ENCODE measurements around the gene HYAL3. TPM values are rescaled to one million over a fixed set of nuclear protein-coding genes. Genes with fewer than 3 reads are reported as not detected.
A peak's percentile ranks its signal among the peaks of the same experiment; 100 is the strongest.

The HYAL3 gene
- polyA plus RNA-seq, 3 donors, result 3.4 to 5.8 (median 4.9) TPM

DNA sequence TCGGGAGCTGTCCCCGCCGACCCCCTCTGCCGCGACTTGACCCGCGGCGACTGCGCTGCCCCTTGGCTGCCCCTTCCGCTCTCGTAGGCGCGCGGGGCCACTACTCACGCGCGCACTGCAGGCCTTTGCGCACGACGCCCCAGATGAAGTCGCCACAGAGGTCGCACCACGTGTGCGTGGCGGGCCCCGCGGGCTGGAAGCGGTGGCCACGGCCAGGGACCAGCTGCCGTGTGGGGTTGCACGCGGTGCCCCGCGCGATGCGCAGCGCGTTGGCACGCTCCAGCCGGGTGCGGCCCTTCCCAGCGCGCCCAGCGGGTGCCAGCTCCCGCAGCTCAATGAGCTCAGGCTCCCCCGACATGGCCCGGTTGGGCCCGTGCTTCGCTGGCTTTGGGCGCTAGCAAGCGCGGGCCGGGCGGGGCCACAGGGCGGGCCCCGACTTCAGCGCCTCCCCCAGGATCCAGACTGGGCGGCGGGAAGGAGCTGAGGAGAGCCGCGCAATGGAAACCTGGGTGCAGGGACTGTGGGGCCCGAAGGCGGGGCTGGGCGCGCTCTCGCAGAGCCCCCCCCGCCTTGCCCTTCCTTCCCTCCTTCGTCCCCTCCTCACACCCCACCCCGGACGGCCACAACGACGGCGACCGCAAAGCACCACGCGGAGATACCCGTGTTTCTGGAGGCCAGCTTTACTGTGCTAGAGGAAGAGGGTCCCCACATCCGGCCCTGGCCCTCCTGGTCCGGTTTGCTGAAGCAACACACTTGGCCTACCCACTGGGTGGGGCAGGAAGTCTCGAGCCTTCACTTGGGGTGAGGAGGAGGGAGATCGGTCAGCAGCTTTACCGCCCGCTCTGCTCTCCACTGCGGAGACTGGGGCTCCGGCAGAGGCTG, 41.5 kb upstream of the HYAL3 start, which contains the start of gene RASSF1:
RASSF1 (minus strand) TSS at position 389 of the 882 bp plus-strand sequence; CDS start at position 358, 31 bp downstream.
- H3K4me1 ChIP-seq (ENCODE audit: control insufficient read depth in 1 of 2, insufficient read depth in 2 of 2, low read length in 2 of 2), result peaks cover 59 to 92% of the 10 kb centered on the region in 2 donors
- intact Hi-C loops (cut with micrococcal nuclease), result no loop called here
- peaks cover 6 to 10% of the 10 kb centered on the region in 2 donors for H3K36me3 ChIP-seq (replicated peaks in 1 of 2; ENCODE audit: control insufficient read depth in 1 of 2, insufficient read depth in 2 of 2, low read length in 2 of 2)
- no peaks in the 10 kb centered on the region for H3K27me3 ChIP-seq (ENCODE audit: control insufficient read depth in 2 of 2, insufficient read depth in 2 of 2, low read length in 2 of 2)
- WGBS (ENCODE audit: insufficient coverage), result under 1% methylated on average over 80 of the region's 85 CpGs
- no peaks in the 10 kb centered on the region for H3K9me3 ChIP-seq (replicated peaks in 1 of 2; ENCODE audit: control insufficient read depth in 1 of 2, insufficient read depth in 1 of 2, low read length in 2 of 2)
- H3K9me3 Mint-ChIP-seq, result no peaks in the 10 kb centered on the region
- peak within 1 kb of the TSS; percentile 91 to 98 for H3K27ac ChIP-seq (ENCODE audit: low read depth in 1 of 2, low read length in 2 of 2)
- peak within 1 kb of the TSS; percentile 79 to 96 for H3K4me3 Mint-ChIP-seq
- no peaks in the 10 kb centered on the region for H3K27me3 Mint-ChIP-seq (ENCODE audit: low read depth in 3 of 3)
- peak within 1 kb of the TSS; percentile 94 for H3K9ac ChIP-seq (ENCODE audit: insufficient read depth, low read length, poor library complexity, severe bottlenecking)
- peak within 1 kb of the TSS; percentile 94 to 99 (median 96) for H3K27ac Mint-ChIP-seq
- peaks cover 69% of the 10 kb centered on the region for H3K79me2 ChIP-seq (ENCODE audit: insufficient read depth, low read length)
- peak within 1 kb of the TSS; percentile 50 to 94 (median 83) for H3K4me3 ChIP-seq (replicated peaks in 1 of 3; ENCODE audit: low read depth in 2 of 3, low read length in 3 of 3)
- H2AFZ ChIP-seq (ENCODE audit: insufficient read depth, low read depth, low read length, poor library complexity, severe bottlenecking), result peak within 1 kb of the TSS; percentile 77
- H3K36me3 Mint-ChIP-seq, result peaks cover 13 to 18% of the 10 kb centered on the region in 2 donors
- TF ChIP-seq, protein P1, sequence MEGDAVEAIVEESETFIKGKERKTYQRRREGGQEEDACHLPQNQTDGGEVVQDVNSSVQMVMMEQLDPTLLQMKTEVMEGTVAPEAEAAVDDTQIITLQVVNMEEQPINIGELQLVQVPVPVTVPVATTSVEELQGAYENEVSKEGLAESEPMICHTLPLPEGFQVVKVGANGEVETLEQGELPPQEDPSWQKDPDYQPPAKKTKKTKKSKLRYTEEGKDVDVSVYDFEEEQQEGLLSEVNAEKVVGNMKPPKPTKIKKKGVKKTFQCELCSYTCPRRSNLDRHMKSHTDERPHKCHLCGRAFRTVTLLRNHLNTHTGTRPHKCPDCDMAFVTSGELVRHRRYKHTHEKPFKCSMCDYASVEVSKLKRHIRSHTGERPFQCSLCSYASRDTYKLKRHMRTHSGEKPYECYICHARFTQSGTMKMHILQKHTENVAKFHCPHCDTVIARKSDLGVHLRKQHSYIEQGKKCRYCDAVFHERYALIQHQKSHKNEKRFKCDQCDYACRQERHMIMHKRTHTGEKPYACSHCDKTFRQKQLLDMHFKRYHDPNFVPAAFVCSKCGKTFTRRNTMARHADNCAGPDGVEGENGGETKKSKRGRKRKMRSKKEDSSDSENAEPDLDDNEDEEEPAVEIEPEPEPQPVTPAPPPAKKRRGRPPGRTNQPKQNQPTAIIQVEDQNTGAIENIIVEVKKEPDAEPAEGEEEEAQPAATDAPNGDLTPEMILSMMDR (IDR thresholded peaks at IDR 0.05), result no peak
- DNase-seq, result peak; percentile 47 to 63 (median 60)
- H3K4me1 Mint-ChIP-seq, result peaks cover 69% of the 10 kb centered on the region
- H4K20me1 ChIP-seq (ENCODE audit: insufficient read depth, low read length), result peaks cover 21% of the 10 kb centered on the region
- H3K4me2 ChIP-seq (replicated peaks; ENCODE audit: extremely low read depth, low read length, poor library complexity, severe bottlenecking), result peak within 1 kb of the TSS; percentile 95

DNA sequence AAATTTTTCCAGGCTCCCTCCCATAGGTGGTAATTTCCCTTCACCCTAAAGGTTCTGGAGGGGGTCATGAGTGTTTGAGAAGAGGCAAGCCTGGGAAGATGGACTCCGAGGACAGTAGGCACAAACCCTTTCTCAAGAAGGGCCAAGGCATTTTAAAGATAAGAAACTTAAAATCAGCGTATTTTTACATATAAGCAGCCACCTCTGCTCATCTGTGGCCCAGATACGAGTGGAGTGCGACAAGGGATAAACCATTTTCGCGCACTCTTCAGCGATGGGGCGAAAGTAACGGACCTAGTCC, 40.9 kb upstream of the HYAL3 start:
- Histone ChIP-seq H3K4me2 (replicated peaks; ENCODE audit: extremely low read depth, low read length, poor library complexity, severe bottlenecking) (peak overlapping the region; percentile 95), H3K27me3 (ENCODE audit: control insufficient read depth in 2 of 2, insufficient read depth in 2 of 2, low read length in 2 of 2) (no peaks in the 10 kb centered on the region), H4K20me1 (ENCODE audit: insufficient read depth, low read length) (peaks cover 25% of the 10 kb centered on the region), H2AFZ (ENCODE audit: insufficient read depth, low read depth, low read length, poor library complexity, severe bottlenecking) (peak overlapping the region; percentile 77), H3K27ac (ENCODE audit: low read depth in 1 of 2, low read length in 2 of 2) (peak overlapping the region; percentile 91 to 98), H3K79me2 (ENCODE audit: insufficient read depth, low read length) (peaks cover 71% of the 10 kb centered on the region), H3K4me3 (replicated peaks in 1 of 3; ENCODE audit: low read depth in 2 of 3, low read length in 3 of 3) (peak overlapping the region; percentile 50 to 94 (median 83)), H3K4me1 (ENCODE audit: control insufficient read depth in 1 of 2, insufficient read depth in 2 of 2, low read length in 2 of 2) (peaks cover 59 to 89% of the 10 kb centered on the region in 2 donors), H3K36me3 (replicated peaks in 1 of 2; ENCODE audit: control insufficient read depth in 1 of 2, insufficient read depth in 2 of 2, low read length in 2 of 2) (peaks cover 8 to 13% of the 10 kb centered on the region in 2 donors), H3K9me3 (replicated peaks in 1 of 2; ENCODE audit: control insufficient read depth in 1 of 2, insufficient read depth in 1 of 2, low read length in 2 of 2) (no peaks in the 10 kb centered on the region), H3K9ac (ENCODE audit: insufficient read depth, low read length, poor library complexity, severe bottlenecking) (peak overlapping the region; percentile 94)
- TF ChIP-seq, protein P1 (IDR thresholded peaks at IDR 0.05), result no peak
- Mint-ChIP-seq H3K27ac (peak overlapping the region; percentile 92 to 99 (median 96)), H3K4me3 (peak overlapping the region; percentile 79 to 96), H3K4me1 (peaks cover 67% of the 10 kb centered on the region), H3K36me3 (peaks cover 15 to 23% of the 10 kb centered on the region in 2 donors), H3K9me3 (no peaks in the 10 kb centered on the region), H3K27me3 (ENCODE audit: low read depth in 3 of 3) (no peaks in the 10 kb centered on the region)
- WGBS (ENCODE audit: insufficient coverage), result 2% methylated on average over 9 of the region's 9 CpGs
- no peak for DNase-seq
- intact Hi-C loops (cut with micrococcal nuclease), result no loop called here

All from CD14-positive monocyte (primary cell).